GM12878 (cell line): ENCODE data around the gene PI16.

ENCODE experiments used
- ATF3 ChIP-seq: IDR thresholded peaks from 2 replicates; pipeline ENCODE4 v1.6.1; 2011; ENCODE audit warnings: low read depth, mild to moderate bottlenecking, low read length, moderate library complexity, borderline replicate concordance; ENCODE audit errors: extremely low read depth
- EED ChIP-seq: sonication (generic); IDR thresholded peaks from 2 replicates; pipeline ENCODE4 v1.6.1; 2016; ENCODE audit warnings: antibody characterized with exemption, low read depth
- ESRRA ChIP-seq: IDR thresholded peaks from 2 replicates; pipeline ENCODE4 v1.6.1; 2012; ENCODE audit warnings: mild to moderate bottlenecking, low read length, improper control_type of control experiment
- HCFC1 ChIP-seq: fragments of 150-350 bp; IDR thresholded peaks from 2 replicates; pipeline ENCODE4 v1.6.1; 2014; ENCODE audit warnings: low read length
- MAX ChIP-seq: IDR thresholded peaks from 2 replicates; pipeline ENCODE4 v1.6.1; 2012; ENCODE audit warnings: low read depth, low read length, improper control_type of control experiment
- SIN3A ChIP-seq: IDR thresholded peaks from 2 replicates; pipeline ENCODE4 v1.6.1; 2012; ENCODE audit warnings: low read depth, low read length, improper control_type of control experiment
- ZNF384 ChIP-seq: IDR thresholded peaks from 2 replicates; pipeline ENCODE4 v1.6.1; 2012; ENCODE audit warnings: low read depth, mild to moderate bottlenecking, low read length, improper control_type of control experiment, borderline replicate concordance
- TF ChIP-seq, protein P1 (sequence below), 3 experiments: IDR thresholded peaks in 2 of 3; conservative IDR thresholded peaks in 1 of 3; 2 replicates each; pipeline ENCODE4 v1.5.1; 2011; ENCODE audit warnings: low read depth in 3 of 3, low read length in 3 of 3, mild to moderate bottlenecking in 3 of 3, control low read depth in 2 of 3, moderate library complexity in 2 of 3, inconsistent platforms in 1 of 3, mixed read lengths in 1 of 3; ENCODE audit not compliant: control insufficient read depth in 2 of 3, insufficient read depth in 1 of 3; ENCODE audit errors: extremely low read depth in 1 of 3
- TF ChIP-seq, protein P2 (sequence below): fragments of 450-650 bp; IDR thresholded peaks from 2 replicates; pipeline ENCODE4 v1.6.1; 2014; ENCODE audit warnings: mild to moderate bottlenecking

- TF ChIP-seq ESRRA = no peak
- no peak for TF ChIP-seq SIN3A
- no peak for TF ChIP-seq EED
- TF ChIP-seq HCFC1 = no peak
- TF ChIP-seq, protein P1, sequence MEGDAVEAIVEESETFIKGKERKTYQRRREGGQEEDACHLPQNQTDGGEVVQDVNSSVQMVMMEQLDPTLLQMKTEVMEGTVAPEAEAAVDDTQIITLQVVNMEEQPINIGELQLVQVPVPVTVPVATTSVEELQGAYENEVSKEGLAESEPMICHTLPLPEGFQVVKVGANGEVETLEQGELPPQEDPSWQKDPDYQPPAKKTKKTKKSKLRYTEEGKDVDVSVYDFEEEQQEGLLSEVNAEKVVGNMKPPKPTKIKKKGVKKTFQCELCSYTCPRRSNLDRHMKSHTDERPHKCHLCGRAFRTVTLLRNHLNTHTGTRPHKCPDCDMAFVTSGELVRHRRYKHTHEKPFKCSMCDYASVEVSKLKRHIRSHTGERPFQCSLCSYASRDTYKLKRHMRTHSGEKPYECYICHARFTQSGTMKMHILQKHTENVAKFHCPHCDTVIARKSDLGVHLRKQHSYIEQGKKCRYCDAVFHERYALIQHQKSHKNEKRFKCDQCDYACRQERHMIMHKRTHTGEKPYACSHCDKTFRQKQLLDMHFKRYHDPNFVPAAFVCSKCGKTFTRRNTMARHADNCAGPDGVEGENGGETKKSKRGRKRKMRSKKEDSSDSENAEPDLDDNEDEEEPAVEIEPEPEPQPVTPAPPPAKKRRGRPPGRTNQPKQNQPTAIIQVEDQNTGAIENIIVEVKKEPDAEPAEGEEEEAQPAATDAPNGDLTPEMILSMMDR (IDR thresholded peaks at IDR 0.05 in 2 of 3, conservative IDR thresholded peaks at IDR 0.05 in 1 of 3; ENCODE audit: control insufficient read depth in 2 of 3, extremely low read depth in 1 of 3, insufficient read depth in 1 of 3, low read depth in 3 of 3, low read length in 3 of 3) = no peak
- no peak for TF ChIP-seq MAX
- no peak for TF ChIP-seq ZNF384
- no peak for TF ChIP-seq ATF3
- TF ChIP-seq, protein P2, sequence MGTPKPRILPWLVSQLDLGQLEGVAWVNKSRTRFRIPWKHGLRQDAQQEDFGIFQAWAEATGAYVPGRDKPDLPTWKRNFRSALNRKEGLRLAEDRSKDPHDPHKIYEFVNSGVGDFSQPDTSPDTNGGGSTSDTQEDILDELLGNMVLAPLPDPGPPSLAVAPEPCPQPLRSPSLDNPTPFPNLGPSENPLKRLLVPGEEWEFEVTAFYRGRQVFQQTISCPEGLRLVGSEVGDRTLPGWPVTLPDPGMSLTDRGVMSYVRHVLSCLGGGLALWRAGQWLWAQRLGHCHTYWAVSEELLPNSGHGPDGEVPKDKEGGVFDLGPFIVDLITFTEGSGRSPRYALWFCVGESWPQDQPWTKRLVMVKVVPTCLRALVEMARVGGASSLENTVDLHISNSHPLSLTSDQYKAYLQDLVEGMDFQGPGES = no peak
Observed at GRCh38 chr6:36933102-36933501, 21.4 kb upstream of the PI16 start.
